ENCODE results near the gene PWWP2B. TPM values are rescaled to one million over a fixed set of nuclear protein-coding genes. Genes with fewer than 3 reads are reported as not detected.

The PWWP2B gene
- total and polyA plus RNA-seq, 2 experiments from 2014 or later, result 2.3 to 12.8 TPM

DNA sequence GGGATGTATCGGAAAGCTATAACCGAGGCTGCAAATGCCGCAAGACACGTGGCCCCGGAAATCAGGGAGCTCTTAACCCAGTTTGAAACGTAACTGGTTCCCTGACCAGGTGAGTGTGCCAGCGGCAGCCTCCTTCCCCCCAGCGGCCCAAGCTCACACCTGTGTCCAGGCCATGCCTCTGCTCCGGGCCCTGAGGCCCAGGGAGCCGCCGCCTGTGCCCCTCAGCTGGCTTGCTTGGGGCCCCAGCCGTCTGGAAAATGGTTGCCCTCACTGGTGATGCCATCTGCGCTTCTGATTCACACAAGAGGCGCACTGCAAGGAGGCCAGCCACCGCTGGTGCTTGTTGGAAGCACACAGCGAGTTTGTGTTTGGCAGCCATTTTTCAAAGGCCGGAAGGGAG lies 9.2 kb downstream of the PWWP2B start:
- Histone ChIP-seq H3K9me2 (ENCODE audit: insufficient read depth) (no peaks in the 10 kb centered on the region), H3K4me1 (ENCODE audit: insufficient read depth) (peaks cover 25% of the 10 kb centered on the region; the same call in 1 of the 2 replicates), H4K20me1 (replicated peaks; ENCODE audit: insufficient read depth) (no peaks in the 10 kb centered on the region), H3K27ac (ENCODE audit: low read depth) (0 out of 2 replicates have a peak overlapping the region, but pooled peaks have one; percentile 66), H2AFZ (no peak overlapping the region), H3K4me2 (no peak overlapping the region), H3K27me3 (ENCODE audit: insufficient read depth) (no peaks in the 10 kb centered on the region), H3K36me3 (ENCODE audit: insufficient read depth) (no peaks in the 10 kb centered on the region), H3K79me2 (replicated peaks; ENCODE audit: insufficient read depth) (no peaks in the 10 kb centered on the region), H3F3A (replicated peaks; ENCODE audit: low read depth) (0 out of 2 replicates have a peak, but pooled peaks cover 6% of the 10 kb centered on the region), H3K4me3 (no peak overlapping the region)
- peak overlapping the region; percentile 91 for H3K27ac Mint-ChIP-seq
- H3K27me3 Mint-ChIP-seq (ENCODE audit: insufficient read depth, low read depth, poor library complexity), result peaks cover 14% of the 10 kb centered on the region
- H3K4me3 Mint-ChIP-seq, result peak overlapping the region; percentile 41; the same call in 1 of the 3 replicates
- H3K9me3 Mint-ChIP-seq, result peaks cover 2% of the 10 kb centered on the region; the same call in 1 of the 3 replicates
- peaks cover 30% of the 10 kb centered on the region for H3K4me1 Mint-ChIP-seq
- no peak for ATAC-seq
- TF ChIP-seq ZNF331 (CRISPR knock-in tag; IDR thresholded peaks at IDR 0.05; ENCODE audit: low read depth) (no peak), CTCF (conservative IDR thresholded peaks at IDR 0.05; ENCODE audit: low read depth in 2 of 2) (no peak), POLR2AphosphoS5 (IDR thresholded peaks at IDR 0.05; ENCODE audit: low read depth) (no peak), EZH2phosphoT487 (IDR thresholded peaks at IDR 0.05; ENCODE audit: unreplicated experiment) (no peak), NANOG (IDR thresholded peaks at IDR 0.05; ENCODE audit: borderline replicate concordance) (no peak), EZH2 (IDR thresholded peaks at IDR 0.05; ENCODE audit: low read depth, unreplicated experiment) (no peak), ZNF114 (CRISPR knock-in tag; IDR thresholded peaks at IDR 0.05) (no peak), STAT1 (IDR thresholded peaks at IDR 0.05; ENCODE audit: unreplicated experiment) (no peak), CREB1 (CRISPR knock-in tag; IDR thresholded peaks at IDR 0.05; ENCODE audit: low read depth) (no peak), JUNB (IDR thresholded peaks at IDR 0.05; ENCODE audit: unreplicated experiment) (no peak)
- TF ChIP-seq, protein P1, sequence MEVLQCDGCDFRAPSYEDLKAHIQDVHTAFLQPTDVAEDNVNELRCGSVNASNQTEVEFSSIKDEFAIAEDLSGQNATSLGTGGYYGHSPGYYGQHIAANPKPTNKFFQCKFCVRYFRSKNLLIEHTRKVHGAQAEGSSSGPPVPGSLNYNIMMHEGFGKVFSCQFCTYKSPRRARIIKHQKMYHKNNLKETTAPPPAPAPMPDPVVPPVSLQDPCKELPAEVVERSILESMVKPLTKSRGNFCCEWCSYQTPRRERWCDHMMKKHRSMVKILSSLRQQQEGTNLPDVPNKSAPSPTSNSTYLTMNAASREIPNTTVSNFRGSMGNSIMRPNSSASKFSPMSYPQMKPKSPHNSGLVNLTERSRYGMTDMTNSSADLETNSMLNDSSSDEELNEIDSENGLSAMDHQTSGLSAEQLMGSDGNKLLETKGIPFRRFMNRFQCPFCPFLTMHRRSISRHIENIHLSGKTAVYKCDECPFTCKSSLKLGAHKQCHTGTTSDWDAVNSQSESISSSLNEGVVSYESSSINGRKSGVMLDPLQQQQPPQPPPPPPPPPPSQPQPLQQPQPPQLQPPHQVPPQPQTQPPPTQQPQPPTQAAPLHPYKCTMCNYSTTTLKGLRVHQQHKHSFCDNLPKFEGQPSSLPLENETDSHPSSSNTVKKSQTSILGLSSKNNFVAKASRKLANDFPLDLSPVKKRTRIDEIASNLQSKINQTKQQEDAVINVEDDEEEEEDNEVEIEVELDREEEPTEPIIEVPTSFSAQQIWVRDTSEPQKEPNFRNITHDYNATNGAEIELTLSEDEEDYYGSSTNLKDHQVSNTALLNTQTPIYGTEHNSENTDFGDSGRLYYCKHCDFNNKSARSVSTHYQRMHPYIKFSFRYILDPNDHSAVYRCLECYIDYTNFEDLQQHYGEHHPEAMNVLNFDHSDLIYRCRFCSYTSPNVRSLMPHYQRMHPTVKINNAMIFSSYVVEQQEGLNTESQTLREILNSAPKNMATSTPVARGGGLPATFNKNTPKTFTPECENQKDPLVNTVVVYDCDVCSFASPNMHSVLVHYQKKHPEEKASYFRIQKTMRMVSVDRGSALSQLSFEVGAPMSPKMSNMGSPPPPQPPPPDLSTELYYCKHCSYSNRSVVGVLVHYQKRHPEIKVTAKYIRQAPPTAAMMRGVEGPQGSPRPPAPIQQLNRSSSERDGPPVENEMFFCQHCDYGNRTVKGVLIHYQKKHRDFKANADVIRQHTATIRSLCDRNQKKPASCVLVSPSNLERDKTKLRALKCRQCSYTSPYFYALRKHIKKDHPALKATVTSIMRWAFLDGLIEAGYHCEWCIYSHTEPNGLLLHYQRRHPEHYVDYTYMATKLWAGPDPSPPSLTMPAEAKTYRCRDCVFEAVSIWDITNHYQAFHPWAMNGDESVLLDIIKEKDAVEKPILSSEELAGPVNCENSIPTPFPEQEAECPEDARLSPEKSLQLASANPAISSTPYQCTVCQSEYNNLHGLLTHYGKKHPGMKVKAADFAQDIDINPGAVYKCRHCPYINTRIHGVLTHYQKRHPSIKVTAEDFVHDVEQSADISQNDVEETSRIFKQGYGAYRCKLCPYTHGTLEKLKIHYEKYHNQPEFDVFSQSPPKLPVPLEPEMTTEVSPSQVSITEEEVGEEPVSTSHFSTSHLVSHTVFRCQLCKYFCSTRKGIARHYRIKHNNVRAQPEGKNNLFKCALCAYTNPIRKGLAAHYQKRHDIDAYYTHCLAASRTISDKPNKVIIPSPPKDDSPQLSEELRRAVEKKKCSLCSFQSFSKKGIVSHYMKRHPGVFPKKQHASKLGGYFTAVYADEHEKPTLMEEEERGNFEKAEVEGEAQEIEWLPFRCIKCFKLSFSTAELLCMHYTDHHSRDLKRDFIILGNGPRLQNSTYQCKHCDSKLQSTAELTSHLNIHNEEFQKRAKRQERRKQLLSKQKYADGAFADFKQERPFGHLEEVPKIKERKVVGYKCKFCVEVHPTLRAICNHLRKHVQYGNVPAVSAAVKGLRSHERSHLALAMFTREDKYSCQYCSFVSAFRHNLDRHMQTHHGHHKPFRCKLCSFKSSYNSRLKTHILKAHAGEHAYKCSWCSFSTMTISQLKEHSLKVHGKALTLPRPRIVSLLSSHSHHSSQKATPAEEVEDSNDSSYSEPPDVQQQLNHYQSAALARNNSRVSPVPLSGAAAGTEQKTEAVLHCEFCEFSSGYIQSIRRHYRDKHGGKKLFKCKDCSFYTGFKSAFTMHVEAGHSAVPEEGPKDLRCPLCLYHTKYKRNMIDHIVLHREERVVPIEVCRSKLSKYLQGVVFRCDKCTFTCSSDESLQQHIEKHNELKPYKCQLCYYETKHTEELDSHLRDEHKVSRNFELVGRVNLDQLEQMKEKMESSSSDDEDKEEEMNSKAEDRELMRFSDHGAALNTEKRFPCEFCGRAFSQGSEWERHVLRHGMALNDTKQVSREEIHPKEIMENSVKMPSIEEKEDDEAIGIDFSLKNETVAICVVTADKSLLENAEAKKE (CRISPR knock-in tag; IDR thresholded peaks at IDR 0.05), result no peak
- TF ChIP-seq, protein P2, sequence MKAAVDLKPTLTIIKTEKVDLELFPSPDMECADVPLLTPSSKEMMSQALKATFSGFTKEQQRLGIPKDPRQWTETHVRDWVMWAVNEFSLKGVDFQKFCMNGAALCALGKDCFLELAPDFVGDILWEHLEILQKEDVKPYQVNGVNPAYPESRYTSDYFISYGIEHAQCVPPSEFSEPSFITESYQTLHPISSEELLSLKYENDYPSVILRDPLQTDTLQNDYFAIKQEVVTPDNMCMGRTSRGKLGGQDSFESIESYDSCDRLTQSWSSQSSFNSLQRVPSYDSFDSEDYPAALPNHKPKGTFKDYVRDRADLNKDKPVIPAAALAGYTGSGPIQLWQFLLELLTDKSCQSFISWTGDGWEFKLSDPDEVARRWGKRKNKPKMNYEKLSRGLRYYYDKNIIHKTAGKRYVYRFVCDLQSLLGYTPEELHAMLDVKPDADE (IDR thresholded peaks at IDR 0.05), result no peak
- TF ChIP-seq, protein P3, sequence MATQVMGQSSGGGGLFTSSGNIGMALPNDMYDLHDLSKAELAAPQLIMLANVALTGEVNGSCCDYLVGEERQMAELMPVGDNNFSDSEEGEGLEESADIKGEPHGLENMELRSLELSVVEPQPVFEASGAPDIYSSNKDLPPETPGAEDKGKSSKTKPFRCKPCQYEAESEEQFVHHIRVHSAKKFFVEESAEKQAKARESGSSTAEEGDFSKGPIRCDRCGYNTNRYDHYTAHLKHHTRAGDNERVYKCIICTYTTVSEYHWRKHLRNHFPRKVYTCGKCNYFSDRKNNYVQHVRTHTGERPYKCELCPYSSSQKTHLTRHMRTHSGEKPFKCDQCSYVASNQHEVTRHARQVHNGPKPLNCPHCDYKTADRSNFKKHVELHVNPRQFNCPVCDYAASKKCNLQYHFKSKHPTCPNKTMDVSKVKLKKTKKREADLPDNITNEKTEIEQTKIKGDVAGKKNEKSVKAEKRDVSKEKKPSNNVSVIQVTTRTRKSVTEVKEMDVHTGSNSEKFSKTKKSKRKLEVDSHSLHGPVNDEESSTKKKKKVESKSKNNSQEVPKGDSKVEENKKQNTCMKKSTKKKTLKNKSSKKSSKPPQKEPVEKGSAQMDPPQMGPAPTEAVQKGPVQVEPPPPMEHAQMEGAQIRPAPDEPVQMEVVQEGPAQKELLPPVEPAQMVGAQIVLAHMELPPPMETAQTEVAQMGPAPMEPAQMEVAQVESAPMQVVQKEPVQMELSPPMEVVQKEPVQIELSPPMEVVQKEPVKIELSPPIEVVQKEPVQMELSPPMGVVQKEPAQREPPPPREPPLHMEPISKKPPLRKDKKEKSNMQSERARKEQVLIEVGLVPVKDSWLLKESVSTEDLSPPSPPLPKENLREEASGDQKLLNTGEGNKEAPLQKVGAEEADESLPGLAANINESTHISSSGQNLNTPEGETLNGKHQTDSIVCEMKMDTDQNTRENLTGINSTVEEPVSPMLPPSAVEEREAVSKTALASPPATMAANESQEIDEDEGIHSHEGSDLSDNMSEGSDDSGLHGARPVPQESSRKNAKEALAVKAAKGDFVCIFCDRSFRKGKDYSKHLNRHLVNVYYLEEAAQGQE (IDR thresholded peaks at IDR 0.05; ENCODE audit: unreplicated experiment), result no peak
- DNase-seq (ENCODE audit: low spot score), result no peak
- peaks cover 11% of the 10 kb centered on the region for H3K36me3 Mint-ChIP-seq (ENCODE audit: low read depth)
